GM12892 (cell line): ENCODE measurements around the gene SORCS2.

ENCODE experiments used
- POLR2A ChIP-seq: IDR thresholded peaks from 2 replicates; pipeline ENCODE4 v1.6.1; 2011; ENCODE audit warnings: low read depth, low read length, control low read depth
- POLR2AphosphoS5 ChIP-seq: IDR thresholded peaks from 2 replicates; pipeline ENCODE4 v1.6.1; 2011; ENCODE audit warnings: low read depth, low read length, control low read depth
- TAF1 ChIP-seq: IDR thresholded peaks from 2 replicates; pipeline ENCODE4 v1.6.1; 2011; ENCODE audit warnings: low read depth, mild to moderate bottlenecking, control low read depth, low read length, borderline replicate concordance

- no peak for TF ChIP-seq POLR2A
- TF ChIP-seq POLR2AphosphoS5, result no peak
- TF ChIP-seq TAF1, result no peak
These were observed 342.8 kb downstream of the SORCS2 start for GRCh38 chr4:7535094-7535493.
